ENCODE results near the gene DYNC1I1.

DNA sequence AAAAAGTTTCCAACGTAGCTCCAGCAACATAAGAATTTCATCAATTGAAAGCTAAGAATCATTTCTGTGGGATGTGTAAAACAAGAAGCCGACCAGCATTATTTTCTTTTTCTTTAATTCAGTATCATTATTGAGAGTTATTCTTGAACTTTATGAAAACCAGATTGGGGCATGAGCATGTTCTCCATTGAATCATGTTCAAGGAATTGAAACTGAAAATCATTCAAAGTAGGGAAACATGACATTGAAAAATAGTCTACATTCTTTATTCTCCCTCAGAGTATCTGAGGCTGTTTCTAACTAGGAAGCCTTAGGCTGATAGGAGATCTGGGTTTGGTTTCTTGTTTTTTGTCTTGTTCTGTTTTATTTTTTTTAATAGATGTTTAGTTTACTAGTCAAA, 253.7 kb downstream of the DYNC1I1 start:
- TF ChIP-seq, protein P1, sequence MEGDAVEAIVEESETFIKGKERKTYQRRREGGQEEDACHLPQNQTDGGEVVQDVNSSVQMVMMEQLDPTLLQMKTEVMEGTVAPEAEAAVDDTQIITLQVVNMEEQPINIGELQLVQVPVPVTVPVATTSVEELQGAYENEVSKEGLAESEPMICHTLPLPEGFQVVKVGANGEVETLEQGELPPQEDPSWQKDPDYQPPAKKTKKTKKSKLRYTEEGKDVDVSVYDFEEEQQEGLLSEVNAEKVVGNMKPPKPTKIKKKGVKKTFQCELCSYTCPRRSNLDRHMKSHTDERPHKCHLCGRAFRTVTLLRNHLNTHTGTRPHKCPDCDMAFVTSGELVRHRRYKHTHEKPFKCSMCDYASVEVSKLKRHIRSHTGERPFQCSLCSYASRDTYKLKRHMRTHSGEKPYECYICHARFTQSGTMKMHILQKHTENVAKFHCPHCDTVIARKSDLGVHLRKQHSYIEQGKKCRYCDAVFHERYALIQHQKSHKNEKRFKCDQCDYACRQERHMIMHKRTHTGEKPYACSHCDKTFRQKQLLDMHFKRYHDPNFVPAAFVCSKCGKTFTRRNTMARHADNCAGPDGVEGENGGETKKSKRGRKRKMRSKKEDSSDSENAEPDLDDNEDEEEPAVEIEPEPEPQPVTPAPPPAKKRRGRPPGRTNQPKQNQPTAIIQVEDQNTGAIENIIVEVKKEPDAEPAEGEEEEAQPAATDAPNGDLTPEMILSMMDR (IDR thresholded peaks at IDR 0.05): no peak
- TF ChIP-seq POLR2A (IDR thresholded peaks at IDR 0.05): no peak

Measured in upper lobe of left lung (tissue), 4 donors.